HG03575 (cell line): Measurements from ENCODE around the gene PI4K2A.
A peak's percentile ranks its signal among the peaks of the same experiment; 100 is the strongest.

ENCODE experiments used
- ATAC-seq: cut with Tn5 transposase; IDR thresholded peaks from one replicate; pipeline ENCODE4 v1.9.1; 2021; ENCODE audit not compliant: unreplicated experiment, insufficient number of reproducible peaks, low FRiP score; ENCODE audit errors: extremely low read depth

PI4K2A gene

GRCh38 chr10:97640174-97640867, at the start of gene PI4K2A:
Gene PI4K2A (plus strand): TSS chr10:97640671. CDS start chr10:97640743, 72 bp downstream.
- peak; percentile 74 for ATAC-seq

- no peak for ATAC-seq
These were observed 49.5 kb upstream of the PI4K2A start for GRCh38 chr10:97590748-97591495.

- ATAC-seq: no peak
These were observed 47.0 kb upstream of the PI4K2A start for GRCh38 chr10:97593421-97593820.

GRCh38 chr10:97596101-97597082, 44.1 kb upstream of the PI4K2A start:
- ATAC-seq: no peak

- ATAC-seq: no peak
These were observed 42.7 kb upstream of the PI4K2A start for GRCh38 chr10:97597778-97598177.

GRCh38 chr10:97598407-97599271, 41.8 kb upstream of the PI4K2A start:
- ATAC-seq: no peak

GRCh38 chr10:97599272-97599619, 41.2 kb upstream of the PI4K2A start:
- ATAC-seq: no peak

- no peak for ATAC-seq
These were observed 39.9 kb upstream of the PI4K2A start for GRCh38 chr10:97600616-97601015.

GRCh38 chr10:97601268-97602215, 38.9 kb upstream of the PI4K2A start:
- ATAC-seq: no peak

GRCh38 chr10:97607095-97607636, 33.3 kb upstream of the PI4K2A start:
- no peak for ATAC-seq

- ATAC-seq: no peak
These were observed 31.4 kb upstream of the PI4K2A start for GRCh38 chr10:97608991-97609561.

GRCh38 chr10:97611473-97611872, 29.0 kb upstream of the PI4K2A start:
- no peak for ATAC-seq

- no peak for ATAC-seq
These were observed 28.1 kb upstream of the PI4K2A start for GRCh38 chr10:97612386-97612785.

GRCh38 chr10:97618285-97618684, 22.2 kb upstream of the PI4K2A start:
- no peak for ATAC-seq

GRCh38 chr10:97618733-97619132, 21.7 kb upstream of the PI4K2A start:
- no peak for ATAC-seq

GRCh38 chr10:97623277-97623676, 17.2 kb upstream of the PI4K2A start:
- ATAC-seq: no peak

GRCh38 chr10:97627731-97628130, 12.7 kb upstream of the PI4K2A start:
- ATAC-seq: no peak
